Panc1 (cell line): ENCODE data around the gene PARD3. TPM values are rescaled to one million over a fixed set of nuclear protein-coding genes. Genes with fewer than 3 reads are reported as not detected.

Source experiments
- ATAC-seq: fragments of 200-7000 bp; cut with Tn5 transposase; 2 replicates; pipeline ENCODE4 v1.9.1; 2020; ENCODE audit warnings: mild to moderate bottlenecking, moderate library complexity
- BruUV-seq: library from RNA; stranded (reverse); fragments of 400-500 nt; replicated peaks from 2 replicates; lab custom pipeline; 2021; lab: Mats Ljungman, UMichigan
- CTCF ChIA-PET: fragments of 300-600 bp; sonication (Branson Sonifier 250); formaldehyde crosslinking; loops from one replicate; lab custom pipeline; 2022; ENCODE audit warnings: antibody characterized with exemption; lab: Charles Lee
- POLR2A ChIA-PET: fragments of 300-600 bp; sonication (Branson Sonifier 250); formaldehyde crosslinking; loops from one replicate; lab custom pipeline; 2022; ENCODE audit warnings: antibody characterized with exemption; lab: Charles Lee
- DNase-seq: peaks from one replicate; pipeline ENCODE4 v3.0.0-alpha.2; 2010; ENCODE audit warnings: low read depth, low spot score
- H3K27ac ChIP-seq: 2 replicates; pipeline ENCODE4 v1.5.1; 2011; ENCODE audit warnings: mild to moderate bottlenecking, low read length, inconsistent platforms
- H3K27me3 ChIP-seq: fragments of 200-500 bp; sonication (Bioruptor generic); 2 replicates; pipeline ENCODE4 v1.6.0; 2014; ENCODE audit warnings: low read length, inconsistent platforms; ENCODE audit not compliant: control insufficient read depth, insufficient read depth
- H3K36me3 ChIP-seq: fragments of 200-500 bp; sonication (Bioruptor generic); 2 replicates; pipeline ENCODE4 v1.5.1; 2014; ENCODE audit warnings: inconsistent platforms, mild to moderate bottlenecking, low read length, moderate library complexity; ENCODE audit not compliant: control insufficient read depth, insufficient read depth
- H3K4me1 ChIP-seq: 2 replicates; pipeline ENCODE4 v1.5.1; 2011; ENCODE audit warnings: inconsistent platforms, mild to moderate bottlenecking, low read length, moderate library complexity; ENCODE audit not compliant: control insufficient read depth, insufficient read depth
- H3K4me3 ChIP-seq, 2 experiments: 2 replicates each; pipeline ENCODE4 v1.5.1; 2011 to 2012; ENCODE audit warnings: low read depth in 2 of 2, low read length in 2 of 2, mild to moderate bottlenecking in 2 of 2, inconsistent platforms in 1 of 2, moderate library complexity in 1 of 2
- H3K9me3 ChIP-seq: fragments of 200-500 bp; sonication (Bioruptor generic); 2 replicates; pipeline ENCODE4 v1.5.1; 2014; ENCODE audit warnings: low read depth, mild to moderate bottlenecking, inconsistent platforms, low read length, moderate library complexity; ENCODE audit not compliant: control insufficient read depth, insufficient read depth
- POLR2AphosphoS5 ChIP-seq: IDR thresholded peaks from 2 replicates; pipeline ENCODE4 v1.6.1; 2012; ENCODE audit warnings: mild to moderate bottlenecking, low read depth, low read length, moderate library complexity
- REST ChIP-seq, 2 experiments: IDR thresholded peaks; 2 replicates each; pipeline ENCODE4 v1.6.1; 2011 to 2012; ENCODE audit warnings: low read depth in 2 of 2, control low read depth in 1 of 2, low read length in 1 of 2, mild to moderate bottlenecking in 1 of 2, moderate library complexity in 1 of 2; ENCODE audit not compliant: insufficient read depth in 1 of 2
- SIN3A ChIP-seq: IDR thresholded peaks from 2 replicates; pipeline ENCODE4 v1.6.1; 2012; ENCODE audit warnings: low read depth, mild to moderate bottlenecking, low read length, moderate library complexity, borderline replicate concordance; ENCODE audit not compliant: insufficient read depth
- TCF7L2 ChIP-seq: IDR thresholded peaks from 2 replicates; pipeline ENCODE4 v1.6.1; 2011; ENCODE audit warnings: mild to moderate bottlenecking, low read depth, low read length, inconsistent platforms
- in situ Hi-C: cut with HindIII; loops from 2 replicates; pipeline ENCODE4 v1.10.0; 2016; ENCODE audit warnings: low sequenced_read_pairs, low pct_unique_long_range_greater_than_20kb
- intact Hi-C: fragments of 100-400 bp; cut with micrococcal nuclease; formaldehyde crosslinking; loops from one replicate; pipeline ENCODE4 v1.10.0; 2022; ENCODE audit not compliant: unreplicated experiment
- total RNA-seq: library from RNA; stranded (reverse); gene quantifications from one replicate; pipeline ENCODE4 v1.2.1, GENCODE V29; 2021; ENCODE audit not compliant: unreplicated experiment
- TF ChIP-seq, protein P1 (sequence below): fragments of 450-650 bp; IDR thresholded peaks from 2 replicates; pipeline ENCODE4 v1.5.1; 2017; ENCODE audit warnings: mild to moderate bottlenecking

Gene PARD3
- total RNA-seq, 1 experiment from 2014 or later: 29.8 TPM

- Histone ChIP-seq H3K9me3 (no peaks in the 10 kb centered on the region), H3K4me3 (no peak overlapping the region), H3K27me3 (no peaks in the 10 kb centered on the region), H3K36me3 (no peaks in the 10 kb centered on the region), H3K4me1 (no peaks in the 10 kb centered on the region), H3K27ac (no peak overlapping the region)
- intact Hi-C loops: no loop called here
- BruUV-seq: no TSS peak
- in situ Hi-C loops: no loop called here
- ATAC-seq (no peak), DNase-seq (no peak)
- TF ChIP-seq, protein P1, sequence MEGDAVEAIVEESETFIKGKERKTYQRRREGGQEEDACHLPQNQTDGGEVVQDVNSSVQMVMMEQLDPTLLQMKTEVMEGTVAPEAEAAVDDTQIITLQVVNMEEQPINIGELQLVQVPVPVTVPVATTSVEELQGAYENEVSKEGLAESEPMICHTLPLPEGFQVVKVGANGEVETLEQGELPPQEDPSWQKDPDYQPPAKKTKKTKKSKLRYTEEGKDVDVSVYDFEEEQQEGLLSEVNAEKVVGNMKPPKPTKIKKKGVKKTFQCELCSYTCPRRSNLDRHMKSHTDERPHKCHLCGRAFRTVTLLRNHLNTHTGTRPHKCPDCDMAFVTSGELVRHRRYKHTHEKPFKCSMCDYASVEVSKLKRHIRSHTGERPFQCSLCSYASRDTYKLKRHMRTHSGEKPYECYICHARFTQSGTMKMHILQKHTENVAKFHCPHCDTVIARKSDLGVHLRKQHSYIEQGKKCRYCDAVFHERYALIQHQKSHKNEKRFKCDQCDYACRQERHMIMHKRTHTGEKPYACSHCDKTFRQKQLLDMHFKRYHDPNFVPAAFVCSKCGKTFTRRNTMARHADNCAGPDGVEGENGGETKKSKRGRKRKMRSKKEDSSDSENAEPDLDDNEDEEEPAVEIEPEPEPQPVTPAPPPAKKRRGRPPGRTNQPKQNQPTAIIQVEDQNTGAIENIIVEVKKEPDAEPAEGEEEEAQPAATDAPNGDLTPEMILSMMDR: no peak
- TF ChIP-seq SIN3A (no peak), TCF7L2 (no peak), POLR2AphosphoS5 (no peak), REST (IDR thresholded peaks at IDR 0.05; ENCODE audit: insufficient read depth in 1 of 2, low read depth in 2 of 2, low read length in 1 of 2) (no peak)
- ChIA-PET CTCF (no interaction called here), POLR2A (no interaction called here)
Observed at GRCh38 chr10:34089253-34089652, 725.8 kb downstream of the PARD3 start.

- DNase-seq (no peak), ATAC-seq (no peak)
- in situ Hi-C loops: no loop called here
- Histone ChIP-seq H3K36me3 (no peaks in the 10 kb centered on the region), H3K9me3 (no peaks in the 10 kb centered on the region), H3K27ac (no peak overlapping the region), H3K4me1 (no peaks in the 10 kb centered on the region), H3K4me3 (no peak overlapping the region), H3K27me3 (no peaks in the 10 kb centered on the region)
- TF ChIP-seq POLR2AphosphoS5 (no peak), SIN3A (no peak), TCF7L2 (no peak), REST (IDR thresholded peaks at IDR 0.05; ENCODE audit: insufficient read depth in 1 of 2, low read depth in 2 of 2, low read length in 1 of 2) (no peak)
- TF ChIP-seq, protein P1: no peak
- intact Hi-C loops: no loop called here
- POLR2A ChIA-PET: no interaction called here
- CTCF ChIA-PET: no interaction called here
- no TSS peak for BruUV-seq
Observed at GRCh38 chr10:34088208-34088794, 726.8 kb downstream of the PARD3 start.
